B cell (primary cell): ENCODE results near the gene PTGES3L. TPM values are rescaled to one million over a fixed set of nuclear protein-coding genes. Genes with fewer than 3 reads are reported as not detected.
"Not testable (repeated sequence)": the region's sequence is repeated elsewhere in the genome, so short reads cannot be mapped to it uniquely, and the experiment has no call there.

Source experiments
- ATAC-seq: fragments of 200-7000 bp; cut with Tn5 transposase; one replicate; pipeline ENCODE4 v1.10.0; 2021; ENCODE audit warnings: low read depth, mild to moderate bottlenecking, moderate number of reproducible peaks, moderate library complexity
- CTCF ChIA-PET: fragments of 350-600 bp; sonication (Branson Sonifier 250); formaldehyde crosslinking; loops from one replicate; lab custom pipeline; 2021; ENCODE audit warnings: antibody characterized with exemption, inconsistent platforms; lab: Charles Lee
- POLR2A ChIA-PET: fragments of 350-600 bp; sonication (Branson Sonifier 250); formaldehyde crosslinking; loops from one replicate; lab custom pipeline; 2021; ENCODE audit warnings: antibody characterized with exemption; lab: Charles Lee
- DNase-seq: peaks from one replicate; pipeline ENCODE4 v3.0.0; 2013
- H2AFZ ChIP-seq: 2 replicates; pipeline ENCODE4 v1.6.1; 2012; ENCODE audit warnings: mild to moderate bottlenecking, low read depth, low read length; ENCODE audit not compliant: insufficient read depth, poor library complexity, severe bottlenecking
- H3K27ac ChIP-seq, 2 donors: 1 replicate in 1 of 2; 2 replicates in 1 of 2; pipeline ENCODE4 v1.5.1; 2012 to 2013; ENCODE audit warnings: low read length in 2 of 2, mild to moderate bottlenecking in 2 of 2, moderate library complexity in 1 of 2
- H3K27me3 ChIP-seq, 4 experiments: fragments of 200-600 bp in 1 of 4; sonication (generic) in 1 of 4; replicated peaks in 1 of 4; 1 replicate in 2 of 4; 2 replicates in 2 of 4; pipeline versions ENCODE4 v1.6.1 to v1.7.0; 2013 to 2016; ENCODE audit warnings: low read length in 3 of 4, mild to moderate bottlenecking in 2 of 4, mixed read lengths in 1 of 4, moderate library complexity in 1 of 4; ENCODE audit not compliant: insufficient read depth in 4 of 4, control insufficient read depth in 3 of 4; ENCODE audit errors: control extremely low read depth in 1 of 4
- H3K36me3 ChIP-seq, 2 experiments: replicated peaks in 1 of 2; 1 replicate in 1 of 2; 2 replicates in 1 of 2; pipeline versions ENCODE4 v1.6.1 to v1.7.1; 2013; ENCODE audit warnings: low read length in 1 of 2; ENCODE audit not compliant: insufficient read depth in 2 of 2, control insufficient read depth in 1 of 2; ENCODE audit errors: control extremely low read depth in 1 of 2, extremely low read depth in 1 of 2
- H3K4me1 ChIP-seq, 2 donors: fragments of 200-600 bp in 1 of 2; sonication (generic) in 1 of 2; 1 replicate in 1 of 2; 2 replicates in 1 of 2; pipeline versions ENCODE4 v1.5.1 to v1.6.1; 2013 to 2017; ENCODE audit warnings: low read length in 2 of 2; ENCODE audit not compliant: control insufficient read depth in 2 of 2, insufficient read depth in 2 of 2
- H3K4me2 ChIP-seq: replicated peaks from 2 replicates; pipeline ENCODE3; 2012; ENCODE audit warnings: mild to moderate bottlenecking, low read depth, low read length; ENCODE audit not compliant: poor library complexity, severe bottlenecking
- H3K4me3 ChIP-seq, 5 experiments: fragments of 200-600 bp in 1 of 5; sonication (generic) in 1 of 5; 1 replicate in 3 of 5; 2 replicates in 2 of 5; pipeline versions ENCODE4 v1.5.1 to v1.7.0; 2011 to 2016; ENCODE audit warnings: low read length in 4 of 5, mild to moderate bottlenecking in 4 of 5, low read depth in 2 of 5, control low read depth in 1 of 5, moderate library complexity in 1 of 5; ENCODE audit not compliant: insufficient read depth in 1 of 5; ENCODE audit errors: control extremely low read depth in 1 of 5, extremely low read depth in 1 of 5
- H3K79me2 ChIP-seq: fragments of 200-600 bp; sonication (generic); one replicate; pipeline ENCODE4 v1.6.0; 2016; ENCODE audit warnings: low read length; ENCODE audit not compliant: control insufficient read depth, insufficient read depth
- H3K9ac ChIP-seq: fragments of 200-600 bp; sonication (generic); 2 replicates; pipeline ENCODE4 v1.6.1; 2017; ENCODE audit warnings: mild to moderate bottlenecking, low read length, moderate library complexity
- H3K9me3 ChIP-seq, 3 donors: one replicate each; pipeline versions ENCODE4 v1.6.1 to v1.7.1; 2013; ENCODE audit warnings: low read length in 2 of 3; ENCODE audit not compliant: control insufficient read depth in 2 of 3, insufficient read depth in 1 of 3; ENCODE audit errors: control extremely low read depth in 1 of 3
- H4K20me1 ChIP-seq: 2 replicates; pipeline ENCODE4 v1.6.0; 2012; ENCODE audit warnings: mild to moderate bottlenecking, low read length; ENCODE audit not compliant: insufficient read depth, control insufficient read depth, poor library complexity, severe bottlenecking
- H3K27ac Mint-ChIP-seq: one replicate; pipeline ENCODE4 v1.8.0; 2021; ENCODE audit warnings: mixed read lengths
- H3K27me3 Mint-ChIP-seq: one replicate; pipeline ENCODE4 v1.8.0; 2021; ENCODE audit warnings: mixed read lengths
- H3K4me1 Mint-ChIP-seq: one replicate; pipeline ENCODE4 v1.8.0; 2021; ENCODE audit warnings: mixed read lengths
- H3K4me3 Mint-ChIP-seq: one replicate; pipeline ENCODE4 v1.8.0; 2021; ENCODE audit warnings: mixed read lengths
- H3K9me3 Mint-ChIP-seq: one replicate; pipeline ENCODE4 v1.8.0; 2022; ENCODE audit warnings: mixed read lengths; ENCODE audit not compliant: insufficient read depth
- CTCF ChIP-seq: fragments of 200-600 bp; IDR thresholded peaks from one replicate; pipeline ENCODE4 v1.8.0; 2022; ENCODE audit warnings: antibody characterized with exemption, mild to moderate bottlenecking
- EZH2 ChIP-seq: IDR thresholded peaks from 2 replicates; pipeline ENCODE4 v1.6.1; 2012; ENCODE audit warnings: borderline replicate concordance, low read depth, mild to moderate bottlenecking, moderate library complexity, low read length; ENCODE audit not compliant: insufficient read depth, poor library complexity, severe bottlenecking
- WGBS: methylation state at CpG from one replicate; pipeline ENCODE4 v1.1.5; 2013; ENCODE audit warnings: missing lambda C conversion rate; ENCODE audit not compliant: insufficient coverage; 5-methylcytosine and 5-hydroxymethylcytosine counted together
- intact Hi-C: fragments of 100-400 bp; cut with micrococcal nuclease; formaldehyde crosslinking; loops from one replicate; pipeline ENCODE4 v1.10.0; 2022
- polyA plus RNA-seq: library from polyadenylated mRNA; depleted of rRNA; stranded (reverse); fragments of >200 nt; gene quantifications from 2 replicates; pipeline ENCODE4 v1.2.3, GENCODE V29; 2012
- total RNA-seq, 2 donors: library from RNA; stranded (reverse); fragments of 120-200 nt in 1 of 2; gene quantifications; 1 replicate in 1 of 2; 2 replicates in 1 of 2; pipeline versions ENCODE4 v1.2.3 to v1.2.4, GENCODE V29; 2013 to 2022

Gene PTGES3L
- total and polyA plus RNA-seq, 2 donors (not counting 1 experiment from before 2014, with no cell fraction given) = 0.94 to 1.0 TPM

GRCh38 chr17:42980274-42980765, 440 bp upstream of the PTGES3L start, which contains the start of gene RUNDC1:
Gene RUNDC1, plus strand, starts transcription at chr17:42980565. Its CDS starts 12 bp downstream, at chr17:42980577.
- peak within 1 kb of the TSS; percentile 96 for H3K27ac Mint-ChIP-seq
- no peaks in the 10 kb centered on the region for H3K9me3 Mint-ChIP-seq
- peaks cover 45% of the 10 kb centered on the region for H3K4me1 Mint-ChIP-seq
- Histone ChIP-seq H3K36me3 (peaks cover 0 to 3% of the 10 kb centered on the region in 2 experiments), H3K4me2 (peak within 1 kb of the TSS; percentile 93), H2AFZ (peak within 1 kb of the TSS; percentile 81), H3K79me2 (peaks cover 51% of the 10 kb centered on the region), H4K20me1 (no peaks in the 10 kb centered on the region), H3K27me3 (no peaks in the 10 kb centered on the region), H3K9me3 (no peaks in the 10 kb centered on the region), H3K4me3 (peak within 1 kb of the TSS; percentile 83 to 90 (median 88)), H3K4me1 (peaks cover 42 to 53% of the 10 kb centered on the region in 2 donors), H3K27ac (peak within 1 kb of the TSS; percentile 80 to 86), H3K9ac (peak within 1 kb of the TSS; percentile 79)
- WGBS = under 1% methylated on average over 39 of the region's 39 CpGs
- ATAC-seq (peak; percentile 82), DNase-seq (peak; percentile 97)
- ChIA-PET CTCF (interaction anchor here (1.0 to 2.2 kb wide), 3 partner anchors 13 to 355 kb away, joined by 3 to 14 read pairs (median 4); partner anchors contain the start of gene RPL27), POLR2A (interaction anchor here (2.2 kb wide), 1 partner anchor 18 kb away, joined by 13 read pairs; the partner anchor contains the start of gene RPL27)
- no peaks in the 10 kb centered on the region for H3K27me3 Mint-ChIP-seq
- intact Hi-C loops = loop anchor here (1.0 to 10.0 kb wide), 7 partner anchors 16 to 408 kb away; partner anchors contain the start of genes AARSD1, PLEKHH3, PSME3 and RETREG3
- TF ChIP-seq CTCF (no peak), EZH2 (no peak)
- peak within 1 kb of the TSS; percentile 99 for H3K4me3 Mint-ChIP-seq

- H2AFZ ChIP-seq, H3K27me3 ChIP-seq, intact Hi-C loops, H3K9me3 ChIP-seq, H3K27me3 Mint-ChIP-seq, H3K4me2 ChIP-seq, H3K27ac Mint-ChIP-seq, H3K36me3 ChIP-seq, H3K9me3 Mint-ChIP-seq, H3K4me3 Mint-ChIP-seq, ATAC-seq, CTCF ChIA-PET, H4K20me1 ChIP-seq, H3K9ac ChIP-seq, H3K79me2 ChIP-seq, H3K4me3 ChIP-seq, POLR2A ChIA-PET, DNase-seq, H3K27ac ChIP-seq: not testable (repeated sequence)
- WGBS = 87% methylated on average over 12 of the region's 16 CpGs
- peaks cover 8 to 13% of the 10 kb centered on the region in 2 donors for H3K4me1 ChIP-seq
- H3K4me1 Mint-ChIP-seq = peaks cover 14% of the 10 kb centered on the region
These were observed 4.2 kb downstream of the PTGES3L start for GRCh38 chr17:42975701-42976100.
